DND-41 (cell line): Measurements from ENCODE around the gene TEKT3.

Experiments used
- ATAC-seq: fragments of 200-7000 bp; cut with Tn5 transposase; 3 replicates; pipeline ENCODE4 v1.9.1; 2021; ENCODE audit warnings: low read depth; ENCODE audit not compliant: insufficient read depth
- DNase-seq: peaks from one replicate; pipeline ENCODE4 v3.0.0-alpha.2; 2020
- H2AFZ ChIP-seq: 2 replicates; pipeline ENCODE4 v1.6.0; 2012; ENCODE audit warnings: low read depth, low read length
- H3K27ac ChIP-seq: 2 replicates; pipeline ENCODE4 v1.5.1; 2012; ENCODE audit warnings: low read length, inconsistent platforms
- H3K27me3 ChIP-seq: fragments of 200-600 bp; sonication (generic); 2 replicates; pipeline ENCODE4 v1.6.0; 2012; ENCODE audit warnings: low read length, mild to moderate bottlenecking, inconsistent platforms; ENCODE audit not compliant: insufficient read depth, poor library complexity
- H3K36me3 ChIP-seq: 2 replicates; pipeline ENCODE4 v1.5.1; 2012; ENCODE audit warnings: low read length, inconsistent platforms; ENCODE audit not compliant: insufficient read depth
- H3K4me1 ChIP-seq: 2 replicates; pipeline ENCODE4 v1.5.1; 2012; ENCODE audit warnings: mild to moderate bottlenecking, low read length; ENCODE audit not compliant: insufficient read depth
- H3K4me2 ChIP-seq: 2 replicates; pipeline ENCODE4 v1.6.0; 2012; ENCODE audit warnings: mild to moderate bottlenecking, moderate library complexity, low read length, inconsistent platforms; ENCODE audit not compliant: insufficient read depth
- H3K4me3 ChIP-seq, 2 experiments: fragments of 200-600 bp in 1 of 2; shearing (Covaris generic) in 1 of 2; 2 replicates each; pipeline ENCODE4 v1.5.1; 2012 to 2016; ENCODE audit warnings: inconsistent platforms in 2 of 2, low read length in 2 of 2, mild to moderate bottlenecking in 2 of 2, low read depth in 1 of 2, moderate library complexity in 1 of 2
- H3K79me2 ChIP-seq: 2 replicates; pipeline ENCODE4 v1.6.0; 2012; ENCODE audit warnings: low read length, inconsistent platforms; ENCODE audit not compliant: insufficient read depth
- H3K9ac ChIP-seq: 2 replicates; pipeline ENCODE4 v1.6.0; 2012; ENCODE audit warnings: low read depth, mild to moderate bottlenecking, inconsistent platforms, low read length, moderate library complexity
- H3K9me3 ChIP-seq: 2 replicates; pipeline ENCODE4 v1.5.1; 2012; ENCODE audit warnings: low read length, moderate library complexity, mild to moderate bottlenecking, inconsistent platforms; ENCODE audit not compliant: insufficient read depth, severe bottlenecking
- H4K20me1 ChIP-seq: 2 replicates; pipeline ENCODE4 v1.6.0; 2012; ENCODE audit warnings: low read length; ENCODE audit not compliant: insufficient read depth
- EZH2 ChIP-seq: IDR thresholded peaks from 3 replicates; pipeline ENCODE4 v1.6.1; 2012; ENCODE audit warnings: borderline replicate concordance, low read depth, mild to moderate bottlenecking, moderate library complexity, low read length, inconsistent platforms; ENCODE audit not compliant: severe bottlenecking
- TF ChIP-seq, protein P1 (sequence below): IDR thresholded peaks from 2 replicates; pipeline ENCODE4 v1.5.1; 2012; ENCODE audit warnings: borderline replicate concordance, low read length, moderate library complexity, mild to moderate bottlenecking; ENCODE audit not compliant: poor library complexity, severe bottlenecking; ENCODE audit errors: extremely low read depth

TEKT3 gene

GRCh38 chr17:15284107-15284506 lies 57.3 kb downstream of the TEKT3 start:
- Histone ChIP-seq H3K79me2 (no peaks in the 10 kb centered on the region), H3K9me3 (no peaks in the 10 kb centered on the region), H3K27me3 (peaks cover 9% of the 10 kb centered on the region), H3K4me3 (no peak overlapping the region), H4K20me1 (no peaks in the 10 kb centered on the region), H3K36me3 (no peaks in the 10 kb centered on the region), H3K4me1 (no peaks in the 10 kb centered on the region), H3K9ac (no peak overlapping the region), H3K27ac (no peak overlapping the region), H2AFZ (no peak overlapping the region), H3K4me2 (no peak overlapping the region)
- DNase-seq: no peak
- TF ChIP-seq, protein P1, sequence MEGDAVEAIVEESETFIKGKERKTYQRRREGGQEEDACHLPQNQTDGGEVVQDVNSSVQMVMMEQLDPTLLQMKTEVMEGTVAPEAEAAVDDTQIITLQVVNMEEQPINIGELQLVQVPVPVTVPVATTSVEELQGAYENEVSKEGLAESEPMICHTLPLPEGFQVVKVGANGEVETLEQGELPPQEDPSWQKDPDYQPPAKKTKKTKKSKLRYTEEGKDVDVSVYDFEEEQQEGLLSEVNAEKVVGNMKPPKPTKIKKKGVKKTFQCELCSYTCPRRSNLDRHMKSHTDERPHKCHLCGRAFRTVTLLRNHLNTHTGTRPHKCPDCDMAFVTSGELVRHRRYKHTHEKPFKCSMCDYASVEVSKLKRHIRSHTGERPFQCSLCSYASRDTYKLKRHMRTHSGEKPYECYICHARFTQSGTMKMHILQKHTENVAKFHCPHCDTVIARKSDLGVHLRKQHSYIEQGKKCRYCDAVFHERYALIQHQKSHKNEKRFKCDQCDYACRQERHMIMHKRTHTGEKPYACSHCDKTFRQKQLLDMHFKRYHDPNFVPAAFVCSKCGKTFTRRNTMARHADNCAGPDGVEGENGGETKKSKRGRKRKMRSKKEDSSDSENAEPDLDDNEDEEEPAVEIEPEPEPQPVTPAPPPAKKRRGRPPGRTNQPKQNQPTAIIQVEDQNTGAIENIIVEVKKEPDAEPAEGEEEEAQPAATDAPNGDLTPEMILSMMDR: no peak
- TF ChIP-seq EZH2: no peak
- ATAC-seq: no peak

DNA sequence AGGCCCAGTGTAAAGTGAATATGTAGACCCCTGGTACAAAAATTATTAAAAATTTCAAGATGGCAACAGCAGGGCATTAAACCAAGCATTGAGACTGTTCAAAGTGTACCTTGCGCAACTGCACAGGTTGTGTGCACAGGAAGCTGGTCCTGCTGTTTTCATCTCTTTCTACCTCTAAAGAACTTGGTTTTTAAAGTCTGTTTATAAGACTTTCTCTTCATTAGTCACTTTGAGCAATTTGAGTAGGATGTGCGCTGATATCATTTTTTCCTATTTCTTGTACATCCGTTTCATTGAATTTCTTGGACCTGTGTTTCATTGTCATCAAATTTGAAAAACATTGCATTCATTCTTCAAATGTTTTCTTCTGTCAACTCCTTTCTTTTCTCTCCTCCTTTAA lies 59.5 kb downstream of the TEKT3 start:
- TF ChIP-seq EZH2: no peak
- TF ChIP-seq, protein P1: no peak
- no peak overlapping the region for H3K4me3 ChIP-seq

DNA sequence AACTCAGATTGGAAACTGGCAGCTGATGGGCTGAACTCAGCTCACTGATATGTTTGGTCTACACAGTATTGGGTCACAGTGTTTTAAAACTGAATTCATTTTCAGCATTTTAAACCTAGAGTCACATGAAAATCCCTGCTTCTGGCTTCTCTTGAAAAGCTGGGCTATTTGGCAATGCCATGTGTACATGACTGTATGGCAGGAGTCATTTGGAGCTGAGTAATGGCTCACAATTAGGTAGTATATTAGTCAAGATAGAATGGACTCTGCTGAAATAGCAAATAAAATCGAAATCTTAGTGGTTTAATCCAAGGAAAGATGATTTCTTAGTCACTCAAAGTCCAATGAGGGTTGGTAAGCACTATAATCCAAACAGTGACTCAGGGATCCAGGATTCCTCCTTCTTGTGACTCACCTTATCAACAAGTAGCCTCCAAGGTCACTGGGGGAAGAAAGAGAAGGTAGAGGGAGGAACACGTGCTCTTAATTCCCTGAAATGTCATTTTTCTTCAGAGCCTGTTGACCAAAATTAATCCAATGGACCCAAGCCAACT lies 62.4 kb downstream of the TEKT3 start:
- DNase-seq: no peak
- TF ChIP-seq, protein P1: no peak
- TF ChIP-seq EZH2: no peak
- no peaks in the 10 kb centered on the region for H3K36me3 ChIP-seq
- no peak overlapping the region for H3K4me2 ChIP-seq
- H3K79me2 ChIP-seq: no peaks in the 10 kb centered on the region
- H3K27ac ChIP-seq: no peak overlapping the region
- no peak overlapping the region for H3K4me3 ChIP-seq
- H3K9ac ChIP-seq: no peak overlapping the region
- ATAC-seq: no peak
- H2AFZ ChIP-seq: no peak overlapping the region
- H4K20me1 ChIP-seq: no peaks in the 10 kb centered on the region
- H3K27me3 ChIP-seq: no peaks in the 10 kb centered on the region
- H3K4me1 ChIP-seq: no peaks in the 10 kb centered on the region
- H3K9me3 ChIP-seq: no peaks in the 10 kb centered on the region

More for the DNA sequence above, 59.5 kb downstream of the TEKT3 start:
- Histone ChIP-seq H2AFZ (no peak overlapping the region), H3K9me3 (no peaks in the 10 kb centered on the region), H3K4me1 (no peaks in the 10 kb centered on the region), H3K4me2 (no peak overlapping the region), H3K27me3 (peaks cover 5% of the 10 kb centered on the region), H3K9ac (no peak overlapping the region), H3K36me3 (no peaks in the 10 kb centered on the region), H4K20me1 (no peaks in the 10 kb centered on the region), H3K27ac (no peak overlapping the region), H3K79me2 (no peaks in the 10 kb centered on the region)
- DNase-seq (no peak), ATAC-seq (no peak)

GRCh38 chr17:15278380-15278779 lies 63.0 kb downstream of the TEKT3 start:
- H3K4me2 ChIP-seq: peak overlapping the region; percentile 32; the same call in 1 of the 2 replicates
- H3K9ac ChIP-seq: no peak overlapping the region
- no peak overlapping the region for H3K4me3 ChIP-seq
- no peaks in the 10 kb centered on the region for H3K27me3 ChIP-seq
- H4K20me1 ChIP-seq: no peaks in the 10 kb centered on the region
- DNase-seq: no peak
- no peak for ATAC-seq
- no peaks in the 10 kb centered on the region for H3K9me3 ChIP-seq
- no peak overlapping the region for H2AFZ ChIP-seq
- H3K27ac ChIP-seq: no peak overlapping the region
- H3K36me3 ChIP-seq: no peaks in the 10 kb centered on the region
- H3K4me1 ChIP-seq: no peaks in the 10 kb centered on the region
- H3K79me2 ChIP-seq: no peaks in the 10 kb centered on the region
- TF ChIP-seq, protein P1: no peak
- TF ChIP-seq EZH2: no peak
